ENCODE measurements around the gene HDAC4. TPM values are rescaled to one million over a fixed set of nuclear protein-coding genes. Genes with fewer than 3 reads are reported as not detected.
A peak's percentile ranks its signal among the peaks of the same experiment; 100 is the strongest.

The HDAC4 gene
- total and polyA plus RNA-seq, 2 of the 4 experiments (the other 2 are of a cell fraction): 4.1 to 7.2 TPM

DNA sequence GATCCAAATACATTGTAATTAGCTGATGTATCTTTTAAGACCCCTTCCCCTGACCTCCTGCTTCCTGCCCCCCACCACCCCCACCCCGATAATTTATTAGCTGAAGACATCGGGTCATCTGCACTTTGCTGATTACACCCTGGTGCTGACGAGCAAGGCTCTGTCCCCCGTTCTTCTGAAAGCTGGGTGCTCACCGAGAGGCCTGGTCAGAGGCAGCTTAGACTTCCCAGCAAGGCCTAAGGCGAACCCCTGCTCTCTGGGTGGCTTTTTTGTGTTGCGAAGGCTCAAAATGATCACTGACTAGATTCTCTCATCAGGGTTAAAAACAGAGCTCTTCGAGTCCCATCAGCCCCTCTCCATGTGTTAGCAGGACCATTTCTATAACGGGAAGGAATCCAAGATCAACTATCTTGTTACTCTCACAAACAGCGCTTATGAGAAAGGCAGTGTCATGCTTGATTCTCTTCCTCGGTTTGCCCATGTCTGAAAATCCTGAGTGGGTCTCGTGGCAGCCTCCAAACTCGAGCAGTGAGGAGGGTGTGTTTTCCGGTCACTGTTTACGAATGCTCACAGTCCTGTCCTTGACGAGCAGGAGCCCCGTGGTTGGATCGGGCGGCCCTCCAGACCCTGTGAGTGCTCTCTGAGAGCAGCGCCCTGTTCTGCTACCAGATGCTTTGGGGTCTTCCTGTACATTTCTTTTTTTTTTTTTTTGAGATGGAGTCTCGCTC lies 201.6 kb downstream of the HDAC4 start:
- H3K9ac ChIP-seq (ENCODE audit: low read depth, low read length): no peak overlapping the region
- TF ChIP-seq, protein P1, sequence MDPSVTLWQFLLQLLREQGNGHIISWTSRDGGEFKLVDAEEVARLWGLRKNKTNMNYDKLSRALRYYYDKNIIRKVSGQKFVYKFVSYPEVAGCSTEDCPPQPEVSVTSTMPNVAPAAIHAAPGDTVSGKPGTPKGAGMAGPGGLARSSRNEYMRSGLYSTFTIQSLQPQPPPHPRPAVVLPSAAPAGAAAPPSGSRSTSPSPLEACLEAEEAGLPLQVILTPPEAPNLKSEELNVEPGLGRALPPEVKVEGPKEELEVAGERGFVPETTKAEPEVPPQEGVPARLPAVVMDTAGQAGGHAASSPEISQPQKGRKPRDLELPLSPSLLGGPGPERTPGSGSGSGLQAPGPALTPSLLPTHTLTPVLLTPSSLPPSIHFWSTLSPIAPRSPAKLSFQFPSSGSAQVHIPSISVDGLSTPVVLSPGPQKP (IDR thresholded peaks at IDR 0.05; ENCODE audit: borderline replicate concordance, low read depth, low read length): no peak
- TF ChIP-seq CHD1 (IDR thresholded peaks at IDR 0.05; ENCODE audit: low read depth, low read length): no peak
- no peak for TF ChIP-seq MXI1 (IDR thresholded peaks at IDR 0.05; ENCODE audit: borderline replicate concordance, low read depth, low read length)
- no peak overlapping the region for H3K23ac ChIP-seq (ENCODE audit: low read depth, low read length)
- DNase-seq (peak; percentile 16), ATAC-seq (ENCODE audit: low read depth) (no peak; the same call in none of the 2 replicates)
- no peaks in the 10 kb centered on the region for H3K9me3 ChIP-seq (ENCODE audit: control insufficient read depth, insufficient read depth, low read length)
- POLR2A ChIA-PET (ENCODE audit: unreplicated experiment): no interaction called here
- H3K27me3 ChIP-seq (ENCODE audit: control insufficient read depth, insufficient read depth, low read length): no peaks in the 10 kb centered on the region
- H3K14ac ChIP-seq (replicated peaks; ENCODE audit: low read depth, low read length): no peak overlapping the region
- no peak overlapping the region for H2BK5ac ChIP-seq (ENCODE audit: low read depth, low read length, poor library complexity, severe bottlenecking)
- no peak overlapping the region; the same call in 1 of the 2 replicates for H4K5ac ChIP-seq (ENCODE audit: low read depth, low read length)
- no peak overlapping the region for H4K8ac ChIP-seq (ENCODE audit: low read depth in 2 of 2, low read length in 2 of 2)
- H4K20me1 ChIP-seq (ENCODE audit: insufficient read depth, low read length): peaks cover 5% of the 10 kb centered on the region
- no peak overlapping the region for H2BK20ac ChIP-seq (ENCODE audit: low read depth, low read length)
- no peak overlapping the region for H3K18ac ChIP-seq (ENCODE audit: low read depth, low read length)
- H3K4me3 ChIP-seq (ENCODE audit: insufficient read depth, low read depth, low read length): no peak overlapping the region
- H3K4ac ChIP-seq (ENCODE audit: low read depth, low read length): no peak overlapping the region
- no peak overlapping the region for H2AK9ac ChIP-seq (replicated peaks; ENCODE audit: low read depth, low read length, poor library complexity)
- dilution Hi-C loops (cut with HindIII; ENCODE audit: low sequenced_read_pairs, unreplicated experiment) (no loop called here), in situ Hi-C loops (cut with MboI; ENCODE audit: low sequenced_read_pairs) (no loop called here), intact Hi-C loops (cut with micrococcal nuclease) (no loop called here)
- no peak overlapping the region for H3K56ac ChIP-seq (ENCODE audit: extremely low read depth, insufficient read depth, low read length)
- H2AK5ac ChIP-seq (ENCODE audit: low read depth, low read length): no peak overlapping the region
- no peak overlapping the region for H3K4me2 ChIP-seq (ENCODE audit: low read depth, low read length)
- H3K79me1 ChIP-seq (ENCODE audit: low read depth in 1 of 2, low read length in 2 of 2): peaks cover 9 to 10% of the 10 kb centered on the region in 2 experiments
- peak overlapping the region; percentile 67 for H2AFZ ChIP-seq (replicated peaks; ENCODE audit: low read length, poor library complexity)
- no TSS peak for BruUV-seq (replicated peaks)
- peaks cover 2% of the 10 kb centered on the region; the same call in 1 of the 2 replicates for H3K4me1 ChIP-seq (ENCODE audit: control insufficient read depth, insufficient read depth, low read length)
- CTCF ChIA-PET: no interaction called here
- 44% methylated on average over 3 of the region's 21 CpGs; no CpG with 5 or more reads in 1 of the 2 experiments for WGBS, 2 experiments (ENCODE audit: extremely low coverage in 2 of 2, insufficient read length in 1 of 2)
- H4K91ac ChIP-seq (ENCODE audit: insufficient read depth, low read depth, low read length): no peak overlapping the region
- H3K9me1 ChIP-seq (ENCODE audit: insufficient read depth, low read length): peaks cover 4% of the 10 kb centered on the region; the same call in 1 of the 2 replicates
- no peak overlapping the region; the same call in 1 of the 2 replicates for H3K27ac ChIP-seq (ENCODE audit: insufficient read depth, low read length)
- H2BK120ac ChIP-seq (ENCODE audit: low read depth, low read length): no peak overlapping the region
- H2BK15ac ChIP-seq (ENCODE audit: low read depth, low read length): no peak overlapping the region
- peaks cover 13% of the 10 kb centered on the region for H3K36me3 ChIP-seq (ENCODE audit: control insufficient read depth, insufficient read depth, low read length)

Data from IMR-90 (cell line).